GM19099 (cell line): Measurements from ENCODE around the gene SLC25A29.

Experiments used
- POLR2A ChIP-seq: IDR thresholded peaks from 3 replicates; pipeline ENCODE4 v1.6.1; 2011; ENCODE audit warnings: low read depth; ENCODE audit not compliant: insufficient read length; ENCODE audit errors: extremely low read depth

The SLC25A29 gene

DNA sequence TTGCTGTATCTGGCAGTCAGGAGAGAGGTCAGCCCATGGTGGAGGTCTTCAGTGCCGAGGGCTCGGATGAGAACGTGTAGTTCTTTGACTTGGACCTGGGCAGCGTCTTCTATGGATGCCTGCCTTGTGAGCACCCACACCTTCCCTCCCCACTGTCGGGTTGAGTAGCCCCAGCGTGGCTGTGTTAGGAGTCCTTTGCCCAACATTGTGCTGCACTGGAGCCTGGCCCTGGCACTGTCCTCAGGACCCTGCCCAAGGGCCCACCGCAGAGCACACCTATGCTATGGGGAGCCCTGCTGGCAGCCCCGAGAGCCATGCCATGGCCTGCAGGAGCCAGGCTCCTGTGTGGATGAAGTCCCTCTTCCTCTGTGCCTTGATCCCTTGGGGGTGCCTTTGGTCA is 26.7 kb downstream of the SLC25A29 start:
- TF ChIP-seq POLR2A = no peak

GRCh38 chr14:100279133-100279532 is 27.1 kb downstream of the SLC25A29 start:
- no peak for TF ChIP-seq POLR2A

DNA sequence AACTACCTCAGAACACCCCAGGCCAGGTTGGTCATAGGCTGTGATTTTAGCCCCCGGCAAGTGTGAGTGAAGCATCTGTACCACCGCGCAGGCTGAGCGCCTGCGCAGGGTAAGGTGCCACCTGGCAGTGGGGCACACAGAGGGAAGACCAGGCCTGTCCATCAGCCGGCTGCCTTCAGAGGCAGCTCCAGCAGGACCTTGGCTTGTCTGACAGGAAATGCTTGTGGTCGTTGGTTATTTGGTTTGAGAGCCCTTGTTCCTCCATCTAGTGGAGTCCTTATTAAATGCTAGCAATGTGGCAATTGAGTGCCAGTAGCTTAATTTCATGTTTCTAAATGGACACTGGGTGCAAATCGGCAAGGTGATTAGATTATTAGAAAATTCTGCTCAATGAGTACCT is 27.5 kb downstream of the SLC25A29 start:
- no peak for TF ChIP-seq POLR2A

DNA sequence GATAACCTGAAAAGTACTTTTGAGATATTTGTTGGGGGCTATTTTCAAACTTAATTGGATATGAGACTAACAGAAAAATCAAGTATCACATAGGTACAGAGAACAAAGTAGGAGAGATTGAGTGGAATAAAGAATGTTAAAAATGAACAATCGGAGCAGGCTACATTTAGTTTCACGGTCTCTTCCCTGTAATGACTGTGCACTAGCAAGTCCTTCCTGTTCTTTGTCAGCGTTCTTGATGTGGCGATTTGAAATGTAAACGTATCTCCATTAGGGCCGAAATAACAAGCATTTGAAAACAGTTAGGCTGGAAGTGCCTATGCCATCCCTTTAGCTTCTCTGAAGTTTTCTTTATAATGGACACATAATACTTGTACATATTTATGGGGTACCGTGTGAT is 31.0 kb downstream of the SLC25A29 start:
- TF ChIP-seq POLR2A = no peak

GRCh38 chr14:100274250-100274649 is 32.0 kb downstream of the SLC25A29 start:
- TF ChIP-seq POLR2A = no peak

DNA sequence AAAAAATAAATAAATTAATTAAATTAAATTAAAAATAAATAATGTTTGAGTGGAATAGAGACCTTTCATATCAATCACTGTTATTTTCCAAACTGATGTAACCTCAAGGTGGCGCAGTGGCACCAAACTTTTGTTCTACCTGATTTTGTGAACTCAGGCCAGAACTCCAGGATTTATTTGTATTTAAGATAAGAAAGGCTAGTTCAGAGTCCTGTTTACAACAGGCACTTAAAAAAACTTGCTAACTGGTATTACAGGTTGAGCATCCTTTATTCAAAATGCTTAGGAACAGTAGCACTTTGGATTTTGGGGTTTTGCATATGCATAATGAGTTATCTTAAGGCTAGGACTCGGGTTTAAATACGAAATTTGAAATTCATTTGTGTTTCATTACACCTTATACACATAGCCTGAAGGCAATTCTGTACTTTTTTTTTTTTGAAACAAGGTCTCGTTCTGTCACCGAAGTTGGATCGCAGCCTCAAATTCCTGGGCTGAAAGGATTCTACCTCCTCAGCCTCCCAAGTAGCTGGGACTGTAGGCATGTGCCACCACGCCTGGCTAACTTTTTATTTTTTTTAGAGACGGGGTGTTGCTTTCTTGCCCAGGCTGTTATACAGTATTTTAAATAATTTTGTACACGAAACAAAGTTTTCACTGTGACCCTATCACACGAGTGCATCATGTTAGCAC is 34.9 kb downstream of the SLC25A29 start:
- TF ChIP-seq POLR2A = no peak

- no peak for TF ChIP-seq POLR2A
Observed at GRCh38 chr14:100268591-100269207, 37.5 kb downstream of the SLC25A29 start.

- TF ChIP-seq POLR2A = no peak
Observed at GRCh38 chr14:100267990-100268389, 38.3 kb downstream of the SLC25A29 start.

DNA sequence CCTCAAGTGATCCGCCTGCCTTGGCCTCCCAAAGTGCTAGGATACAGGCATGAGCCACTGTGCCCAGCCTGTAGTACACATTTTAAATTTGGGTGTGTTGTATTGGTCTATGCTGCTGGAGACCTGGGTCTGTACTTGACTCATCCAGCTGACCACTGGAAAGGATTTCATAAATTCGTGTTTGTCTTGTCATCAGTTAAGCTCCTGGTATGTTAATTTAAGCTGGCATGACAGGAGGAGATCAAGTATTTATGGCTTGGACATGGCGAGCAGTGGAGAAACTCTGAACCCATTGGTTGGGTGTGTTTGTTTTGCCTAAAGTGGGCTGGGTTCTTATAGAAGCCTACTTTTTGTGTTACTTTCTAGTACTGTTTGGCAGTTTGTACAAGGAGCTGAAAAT is 43.1 kb downstream of the SLC25A29 start:
- TF ChIP-seq POLR2A = no peak

DNA sequence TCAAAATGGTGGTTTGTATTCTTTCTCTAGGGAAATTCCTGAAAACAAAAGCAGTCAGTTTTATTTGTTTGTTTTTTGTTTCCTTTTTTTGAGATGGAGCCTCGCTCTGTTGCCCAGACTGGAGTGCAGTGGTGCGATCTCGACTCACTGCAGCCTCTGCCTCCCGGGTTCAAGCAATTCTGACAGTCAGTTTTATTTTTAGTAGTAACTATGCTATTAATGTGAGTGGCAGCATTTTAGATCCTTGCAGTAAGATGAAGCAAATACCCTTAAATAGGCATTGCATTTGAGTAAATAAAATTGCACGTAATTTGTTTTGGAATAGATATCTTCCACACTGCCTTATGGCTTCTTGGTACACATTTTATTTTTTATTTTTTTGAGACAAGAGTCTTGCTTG is 43.7 kb downstream of the SLC25A29 start:
- TF ChIP-seq POLR2A = no peak

DNA sequence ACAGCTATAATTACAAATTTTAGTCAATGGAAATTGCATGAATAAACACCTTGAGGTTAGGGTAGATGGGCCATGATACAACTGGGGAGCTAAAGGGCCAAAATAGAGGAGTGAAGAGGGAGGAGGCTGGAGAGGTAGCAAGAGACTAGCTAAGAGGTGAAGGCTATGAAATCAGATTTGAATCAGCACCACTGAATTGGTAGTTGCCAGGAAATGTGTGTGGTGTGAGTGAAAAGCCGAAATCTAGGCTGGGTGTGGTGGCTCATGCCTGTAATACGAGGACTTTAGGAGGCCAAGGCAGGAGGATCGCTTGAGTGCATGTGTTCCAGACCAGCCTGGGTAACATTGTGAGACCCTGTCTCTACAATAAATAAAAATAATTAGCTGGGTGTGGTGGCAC is 44.6 kb downstream of the SLC25A29 start:
- TF ChIP-seq POLR2A = no peak

DNA sequence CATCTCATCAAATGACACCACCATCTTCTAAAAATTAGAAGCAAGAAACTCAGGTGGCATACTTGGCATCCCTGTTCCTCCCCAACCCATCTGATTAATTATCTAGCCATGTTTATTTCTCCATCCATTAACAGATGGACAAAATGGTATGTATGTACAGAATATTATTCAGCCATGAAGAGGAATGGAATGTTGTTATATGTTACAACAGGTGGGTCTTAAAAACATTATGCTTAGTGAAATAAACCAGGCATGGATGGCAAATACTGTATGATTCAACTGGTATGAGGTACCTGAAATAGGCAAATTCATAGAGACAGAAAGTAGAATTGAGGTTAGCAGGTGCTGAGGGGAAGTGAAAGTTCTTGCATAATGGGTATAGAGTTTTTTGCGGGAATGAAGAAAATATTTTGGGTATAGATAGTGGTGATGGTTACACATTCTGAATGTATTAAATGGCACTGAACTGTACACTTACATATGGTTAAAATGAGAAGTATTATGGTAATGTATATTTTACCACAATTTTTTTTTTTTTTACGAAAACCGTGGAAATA is 49.8 kb downstream of the SLC25A29 start:
- no peak for TF ChIP-seq POLR2A

DNA sequence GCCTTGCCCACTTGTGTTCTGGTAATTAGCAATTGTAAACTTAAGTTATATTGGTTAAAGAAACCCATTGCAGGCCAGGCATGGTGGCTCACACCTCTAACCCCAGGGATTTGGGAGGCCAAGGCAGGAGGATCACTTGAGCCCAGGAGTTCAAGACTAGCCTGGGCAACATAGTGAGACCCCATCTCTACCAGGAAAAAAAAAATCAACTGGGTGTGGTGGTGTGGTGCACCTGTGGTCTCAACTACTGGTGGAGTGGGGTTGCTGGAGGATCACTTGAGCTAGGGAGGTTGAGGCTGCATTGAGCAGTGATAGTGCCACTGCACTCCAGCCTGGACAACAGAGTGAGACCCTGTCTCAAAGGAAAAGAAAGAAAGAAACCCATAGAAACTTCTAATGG is 53.6 kb downstream of the SLC25A29 start:
- no peak for TF ChIP-seq POLR2A

GRCh38 chr14:100250732-100251465 is 55.3 kb downstream of the SLC25A29 start:
- TF ChIP-seq POLR2A = no peak

DNA sequence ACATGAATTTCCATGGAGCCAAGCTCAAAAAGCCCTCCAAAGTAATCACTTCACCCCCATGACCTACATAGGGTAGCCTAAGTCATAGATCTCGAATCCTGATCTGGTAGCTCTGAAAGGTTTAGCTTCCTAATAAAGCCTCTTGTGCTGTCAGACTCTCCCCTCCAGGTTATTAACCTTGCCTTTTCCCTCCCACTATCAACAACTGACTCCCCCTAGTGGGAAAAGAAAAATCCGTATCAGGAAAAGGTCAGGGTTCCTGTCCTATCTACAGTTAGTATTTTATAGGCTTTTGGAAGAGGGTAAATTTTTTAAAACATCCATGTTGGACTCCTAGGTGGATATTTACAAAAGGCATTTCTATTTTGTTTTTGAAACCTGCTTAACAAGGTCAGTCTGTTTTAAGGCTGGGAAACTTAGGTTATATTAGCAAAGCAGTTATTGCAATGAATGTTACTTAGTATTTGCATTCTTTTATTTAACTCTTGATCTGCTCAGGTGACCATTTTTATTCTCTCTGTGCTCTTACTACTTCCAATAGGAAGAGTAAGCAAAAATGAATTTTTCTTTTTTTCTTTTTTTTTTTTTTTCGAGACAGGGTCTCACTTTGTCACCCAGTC is 59.3 kb downstream of the SLC25A29 start:
- no peak for TF ChIP-seq POLR2A
